HG02610 (cell line): ENCODE results near the gene SERBP1.
A peak's percentile ranks its signal among the peaks of the same experiment; 100 is the strongest.
"Not testable (repeated sequence)": the region's sequence is repeated elsewhere in the genome, so short reads cannot be mapped to it uniquely, and the experiment has no call there.

Source experiments
- ATAC-seq: cut with Tn5 transposase; IDR thresholded peaks from one replicate; pipeline ENCODE4 v1.9.1; 2021; ENCODE audit warnings: mild to moderate bottlenecking, moderate library complexity; ENCODE audit not compliant: unreplicated experiment

SERBP1 gene

GRCh38 chr1:67441183-67441582, 11.0 kb upstream of the SERBP1 start:
- no peak for ATAC-seq

DNA sequence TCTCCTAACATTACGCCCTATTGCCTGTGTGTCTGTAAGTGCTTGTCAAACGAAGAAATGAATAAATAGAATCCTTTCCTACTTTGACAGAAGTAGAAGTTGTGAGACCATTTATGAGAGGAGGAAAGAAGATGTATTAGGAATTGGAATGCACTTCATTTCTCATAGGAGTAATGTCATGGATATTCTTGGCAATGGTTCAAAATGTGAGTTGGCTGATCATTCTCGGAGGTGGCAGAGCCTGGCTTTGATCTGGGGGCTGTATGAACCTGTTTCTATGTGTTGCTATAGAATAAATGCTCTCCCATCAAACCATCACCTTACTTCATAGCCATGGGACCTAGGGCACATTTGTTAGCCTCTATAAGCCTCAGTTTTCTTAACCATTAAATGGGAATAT, 10.1 kb upstream of the SERBP1 start:
- ATAC-seq, result no peak

DNA sequence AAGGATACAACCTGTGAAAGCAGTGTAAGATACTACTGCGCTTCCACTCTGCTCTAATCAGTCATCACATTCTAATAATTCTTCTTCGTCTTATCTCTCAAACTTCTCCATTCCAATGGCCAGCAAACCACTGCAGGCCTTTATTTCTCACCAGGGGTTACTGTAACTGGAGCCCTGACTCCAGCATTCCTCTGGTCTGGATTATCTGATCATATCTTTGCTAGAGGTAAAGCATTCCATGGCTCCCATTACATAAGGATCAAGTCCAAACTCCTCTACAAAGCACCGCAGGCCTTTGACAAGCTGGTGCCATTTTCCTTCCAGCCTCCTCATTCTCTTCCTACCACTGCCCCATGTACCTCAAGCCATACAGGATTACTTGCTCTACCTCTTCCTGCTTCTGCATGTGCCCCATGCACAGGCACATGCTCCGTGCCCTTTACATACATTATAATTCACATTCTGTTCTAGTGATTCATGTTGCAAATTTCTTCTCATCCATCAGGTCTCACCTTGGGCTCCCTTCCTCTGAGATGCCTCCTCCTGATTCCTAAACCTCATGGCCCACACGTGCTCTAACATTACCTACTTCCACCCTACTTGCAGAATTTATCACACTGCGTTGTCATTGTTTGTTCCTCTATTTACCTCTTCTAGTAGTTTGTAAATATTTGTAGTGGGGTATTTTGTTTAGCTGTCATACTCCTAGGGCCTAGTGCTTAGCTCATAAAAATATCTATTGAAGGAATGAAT, 9.3 kb upstream of the SERBP1 start:
- no peak for ATAC-seq

GRCh38 chr1:67437961-67438360, 7.8 kb upstream of the SERBP1 start:
- no peak for ATAC-seq

DNA sequence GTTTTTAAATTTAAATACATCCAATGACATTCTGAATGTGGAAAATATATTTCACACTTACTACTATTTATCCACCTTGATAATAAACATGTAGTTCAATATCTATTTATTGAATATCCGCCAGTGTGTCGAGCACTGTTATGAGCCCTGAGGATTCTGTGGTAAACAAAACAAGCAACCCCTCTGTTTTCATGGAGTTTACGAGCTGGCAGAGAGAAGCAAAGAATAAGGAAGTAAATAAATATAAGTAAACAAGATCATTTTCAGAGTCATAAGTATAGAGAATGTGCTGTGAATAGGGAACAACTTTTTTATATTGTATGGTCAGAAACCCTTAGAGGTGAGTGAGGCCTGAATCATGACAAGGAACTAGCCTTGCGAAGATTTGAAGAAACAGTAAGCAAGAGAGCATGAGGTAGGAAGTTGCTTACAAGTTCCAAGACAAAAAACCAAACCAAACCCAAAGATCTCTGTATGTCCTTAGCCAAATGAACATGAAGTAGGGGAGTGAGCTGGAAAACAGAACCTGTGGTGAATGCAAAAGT, 6.4 kb upstream of the SERBP1 start:
- ATAC-seq, result no peak

GRCh38 chr1:67434491-67434890, 4.3 kb upstream of the SERBP1 start:
- ATAC-seq, result no peak

- ATAC-seq, result no peak
Observed at GRCh38 chr1:67433837-67434236, 3.6 kb upstream of the SERBP1 start.

GRCh38 chr1:67432745-67433144, 2.5 kb upstream of the SERBP1 start:
- no peak for ATAC-seq

- ATAC-seq, result no peak
Observed at GRCh38 chr1:67431869-67432578, 1.8 kb upstream of the SERBP1 start.

DNA sequence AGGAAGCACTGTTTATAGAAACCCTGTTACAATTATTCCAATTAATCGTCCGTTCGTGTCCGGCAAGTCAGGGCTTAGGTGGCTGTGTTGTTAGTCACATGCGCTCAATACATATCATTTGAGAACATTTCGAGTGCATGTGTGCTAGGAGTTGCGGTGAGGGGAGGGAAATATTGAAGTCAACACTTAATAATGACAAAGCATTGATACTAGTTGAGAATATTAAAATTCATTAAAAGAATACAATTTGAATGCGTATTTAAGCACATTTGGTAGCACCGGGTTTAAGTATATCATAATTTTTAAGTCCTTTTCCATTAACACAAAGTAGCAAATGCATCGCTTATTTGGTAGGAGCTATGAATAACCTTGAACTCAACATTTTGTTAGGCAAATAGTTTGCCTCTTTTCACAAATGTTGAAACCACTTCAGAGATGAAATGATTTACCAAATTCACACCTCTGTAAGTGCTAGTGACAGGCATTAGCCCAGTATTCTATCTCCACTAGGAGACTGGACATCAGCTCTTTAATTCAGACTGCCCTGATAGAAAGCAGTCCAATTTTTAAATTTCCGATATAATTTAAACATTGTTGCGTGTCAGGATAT, 1.1 kb upstream of the SERBP1 start:
- no peak for ATAC-seq

DNA sequence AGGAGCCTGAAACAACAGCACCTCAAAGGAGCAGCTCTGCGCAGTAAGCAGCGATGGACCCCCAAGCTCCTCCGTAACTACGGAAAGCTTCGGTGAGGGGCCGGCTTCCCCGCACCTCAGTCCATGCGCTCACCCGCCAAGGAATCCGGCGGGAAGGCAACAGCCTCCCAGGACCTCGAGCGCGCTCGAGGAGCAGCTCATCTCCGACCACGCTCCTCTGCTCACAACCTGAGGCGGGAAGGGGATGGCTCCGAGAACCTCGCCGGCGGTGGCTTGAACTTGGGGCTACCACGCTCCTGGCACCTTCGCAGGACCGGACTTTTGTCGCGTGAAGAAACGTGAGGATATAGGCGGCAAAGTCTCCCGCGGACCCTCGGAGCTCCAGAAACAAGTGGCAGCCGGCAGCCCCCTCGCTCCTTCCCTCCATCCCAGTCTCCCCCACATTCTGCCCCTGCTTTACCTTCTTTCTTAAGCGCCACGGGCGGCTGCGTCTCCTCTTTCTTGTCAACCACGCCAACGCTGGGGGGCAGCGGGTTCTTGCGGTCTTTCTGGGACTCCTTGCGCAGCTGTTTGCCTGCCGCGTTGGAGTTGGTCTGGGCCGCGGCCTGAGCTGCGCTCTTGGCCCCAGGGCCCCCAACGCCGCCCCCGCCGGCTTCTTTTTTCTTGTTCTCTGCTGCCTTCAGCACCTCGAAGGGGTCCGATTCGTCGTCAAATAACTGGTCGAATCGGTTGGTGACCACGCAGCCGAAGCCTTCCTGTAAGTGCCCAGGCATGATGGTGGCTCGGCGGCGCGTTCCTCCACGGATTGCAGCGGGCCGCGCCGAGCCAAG, 459 bp downstream of the SERBP1 start:
- peak; percentile 1 for ATAC-seq

GRCh38 chr1:67429011-67429527, 1.1 kb downstream of the SERBP1 start:
- ATAC-seq, result no peak

- ATAC-seq, result no peak
Observed at GRCh38 chr1:67427947-67428346, 2.3 kb downstream of the SERBP1 start.

DNA sequence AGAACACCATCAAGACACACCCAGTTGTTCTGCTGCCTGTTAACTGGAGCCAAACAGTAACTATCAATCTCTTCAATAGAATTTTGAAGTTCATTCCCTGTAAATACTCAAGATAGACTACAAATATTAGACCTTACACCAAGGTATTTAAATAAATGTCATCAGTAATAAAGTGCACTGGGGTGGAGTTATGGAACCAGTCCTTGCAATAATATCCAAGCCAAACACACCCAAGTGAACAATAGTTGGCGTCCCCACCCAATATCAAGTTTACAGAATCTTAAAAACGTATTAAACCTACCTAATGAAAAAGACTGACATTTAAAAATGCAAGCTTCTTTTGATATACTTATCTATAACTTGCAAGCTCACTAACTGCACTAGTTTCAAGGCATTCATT, 2.7 kb downstream of the SERBP1 start:
- no peak for ATAC-seq

- ATAC-seq, result no peak
Observed at GRCh38 chr1:67420835-67421492, 9.2 kb downstream of the SERBP1 start.

- no peak for ATAC-seq
Observed at GRCh38 chr1:67418839-67419586, 11.2 kb downstream of the SERBP1 start.

GRCh38 chr1:67417733-67418132, 12.5 kb downstream of the SERBP1 start:
- not testable (repeated sequence) for ATAC-seq

- no peak for ATAC-seq
Observed at GRCh38 chr1:67415041-67415440, 15.2 kb downstream of the SERBP1 start.

- ATAC-seq, result no peak
Observed at GRCh38 chr1:67414574-67414973, 15.6 kb downstream of the SERBP1 start.
